Transverse colon (tissue), 4 donors: ENCODE measurements around the gene NOM1. TPM values are rescaled to one million over a fixed set of nuclear protein-coding genes. Genes with fewer than 3 reads are reported as not detected.
"Not testable (repeated sequence)": the region's sequence is repeated elsewhere in the genome, so short reads cannot be mapped to it uniquely, and the experiment has no call there.

Experiments used
- DNase-seq: peaks from one replicate; pipeline ENCODE4 v3.0.0-alpha.2; 2019
- H3K27ac ChIP-seq, 4 donors: fragments of 200-600 bp; sonication (generic); 2 replicates each; pipeline ENCODE4 v1.5.1; 2016 to 2018; ENCODE audit warnings: inconsistent platforms in 4 of 4
- H3K27me3 ChIP-seq: fragments of 200-600 bp; sonication (generic); 2 replicates; pipeline ENCODE4 v1.5.1; 2017; ENCODE audit warnings: inconsistent platforms
- H3K36me3 ChIP-seq, 4 donors: fragments of 200-600 bp; sonication (generic); 2 replicates each; pipeline ENCODE4 v1.5.1; 2017 to 2019; ENCODE audit warnings: inconsistent platforms in 4 of 4
- H3K4me1 ChIP-seq, 4 donors: fragments of 200-600 bp; sonication (generic); 2 replicates each; pipeline ENCODE4 v1.5.1; 2017 to 2020; ENCODE audit warnings: inconsistent platforms in 4 of 4
- H3K4me3 ChIP-seq, 4 donors: fragments of 200-600 bp; sonication (generic); 1 replicate in 1 of 4; 2 replicates in 3 of 4; pipeline versions ENCODE4 v1.5.1 to v1.6.1; 2017 to 2019; ENCODE audit warnings: inconsistent platforms in 4 of 4
- H3K9me3 ChIP-seq, 2 donors: fragments of 200-600 bp; sonication (generic); 2 replicates each; pipeline ENCODE4 v1.5.1; 2017 to 2019; ENCODE audit warnings: inconsistent platforms in 2 of 2
- EP300 ChIP-seq: sonication (generic); formaldehyde crosslinking; IDR thresholded peaks from one replicate; pipeline ENCODE4 v1.6.1; 2017; ENCODE audit warnings: antibody characterized with exemption, low read depth
- POLR2A ChIP-seq: fragments of 450-650 bp; IDR thresholded peaks from one replicate; pipeline ENCODE4 v1.6.1; 2016; ENCODE audit warnings: antibody characterized with exemption, mild to moderate bottlenecking, moderate library complexity
- POLR2AphosphoS5 ChIP-seq, 3 donors: sonication (generic); formaldehyde crosslinking; IDR thresholded peaks; one replicate each; pipeline ENCODE4 v1.6.1; 2016; ENCODE audit warnings: antibody characterized with exemption in 3 of 3
- WGBS, 2 donors: methylation state at CpG; one replicate each; pipeline ENCODE4 v1.1.5; 2018; ENCODE audit warnings: low coverage in 1 of 2; 5-methylcytosine and 5-hydroxymethylcytosine counted together
- in situ Hi-C, 4 donors: fragments of 200-750 bp; cut with MboI; loops; one replicate each; pipeline versions ENCODE4 v1.15.0 to v1.15.1; 2017; ENCODE audit warnings: low sequenced_read_pairs in 3 of 4, low pct_ligation_motif_present in 1 of 4, low pct_unique_long_range_greater_than_20kb in 1 of 4
- intact Hi-C: fragments of 100-400 bp; cut with DNase I; formaldehyde crosslinking; loops from one replicate; pipeline ENCODE4 v1.15.1; 2023; ENCODE audit warnings: low total_unique reads
- total RNA-seq, 4 donors: library from RNA; depleted of rRNA; stranded (reverse); fragments of >200 nt; gene quantifications; one replicate each; pipeline ENCODE4 v1.1.0, GENCODE V29; 2016
- TF ChIP-seq, protein P1 (sequence below), 5 experiments: fragments of 200-600 bp in 3 of 5; fragments of 450-650 bp in 2 of 5; sonication (generic) in 3 of 5; IDR thresholded peaks; 1 replicate in 2 of 5; 2 replicates in 3 of 5; pipeline ENCODE4 v1.5.1; 2016 to 2017; ENCODE audit warnings: antibody characterized with exemption in 5 of 5, inconsistent platforms in 3 of 5, mild to moderate bottlenecking in 2 of 5, moderate library complexity in 1 of 5

The NOM1 gene
- total RNA-seq, 4 donors from 2014 or later = 6.6 to 22.4 (median 15.2) TPM

- Histone ChIP-seq H3K36me3 (no peaks in the 10 kb centered on the region), H3K27me3 (no peaks in the 10 kb centered on the region), H3K4me3 (no peak overlapping the region), H3K27ac (peak overlapping the region; percentile 24 to 47 (median 37)), H3K4me1 (peaks cover 0 to 4% (median 0%) of the 10 kb centered on the region in 4 donors), H3K9me3 (no peaks in the 10 kb centered on the region)
- TF ChIP-seq POLR2AphosphoS5 (IDR thresholded peaks at IDR 0.05) = no peak
- TF ChIP-seq, protein P1, sequence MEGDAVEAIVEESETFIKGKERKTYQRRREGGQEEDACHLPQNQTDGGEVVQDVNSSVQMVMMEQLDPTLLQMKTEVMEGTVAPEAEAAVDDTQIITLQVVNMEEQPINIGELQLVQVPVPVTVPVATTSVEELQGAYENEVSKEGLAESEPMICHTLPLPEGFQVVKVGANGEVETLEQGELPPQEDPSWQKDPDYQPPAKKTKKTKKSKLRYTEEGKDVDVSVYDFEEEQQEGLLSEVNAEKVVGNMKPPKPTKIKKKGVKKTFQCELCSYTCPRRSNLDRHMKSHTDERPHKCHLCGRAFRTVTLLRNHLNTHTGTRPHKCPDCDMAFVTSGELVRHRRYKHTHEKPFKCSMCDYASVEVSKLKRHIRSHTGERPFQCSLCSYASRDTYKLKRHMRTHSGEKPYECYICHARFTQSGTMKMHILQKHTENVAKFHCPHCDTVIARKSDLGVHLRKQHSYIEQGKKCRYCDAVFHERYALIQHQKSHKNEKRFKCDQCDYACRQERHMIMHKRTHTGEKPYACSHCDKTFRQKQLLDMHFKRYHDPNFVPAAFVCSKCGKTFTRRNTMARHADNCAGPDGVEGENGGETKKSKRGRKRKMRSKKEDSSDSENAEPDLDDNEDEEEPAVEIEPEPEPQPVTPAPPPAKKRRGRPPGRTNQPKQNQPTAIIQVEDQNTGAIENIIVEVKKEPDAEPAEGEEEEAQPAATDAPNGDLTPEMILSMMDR (IDR thresholded peaks at IDR 0.05) = no peak
- TF ChIP-seq EP300 = no peak
- TF ChIP-seq POLR2A = no peak
- intact Hi-C loops (no loop called here), in situ Hi-C loops (loop anchor here in 1 of 4 donors (10.0 kb wide), 1 partner anchor 57 kb away; no protein-coding TSS in a partner anchor)
- 62 to 91% methylated on average over 4 of the region's 4 CpGs for WGBS, 2 donors
- no peak for DNase-seq
Measured at GRCh38 chr7:156907656-156908055, 41.9 kb upstream of the NOM1 start.

DNA sequence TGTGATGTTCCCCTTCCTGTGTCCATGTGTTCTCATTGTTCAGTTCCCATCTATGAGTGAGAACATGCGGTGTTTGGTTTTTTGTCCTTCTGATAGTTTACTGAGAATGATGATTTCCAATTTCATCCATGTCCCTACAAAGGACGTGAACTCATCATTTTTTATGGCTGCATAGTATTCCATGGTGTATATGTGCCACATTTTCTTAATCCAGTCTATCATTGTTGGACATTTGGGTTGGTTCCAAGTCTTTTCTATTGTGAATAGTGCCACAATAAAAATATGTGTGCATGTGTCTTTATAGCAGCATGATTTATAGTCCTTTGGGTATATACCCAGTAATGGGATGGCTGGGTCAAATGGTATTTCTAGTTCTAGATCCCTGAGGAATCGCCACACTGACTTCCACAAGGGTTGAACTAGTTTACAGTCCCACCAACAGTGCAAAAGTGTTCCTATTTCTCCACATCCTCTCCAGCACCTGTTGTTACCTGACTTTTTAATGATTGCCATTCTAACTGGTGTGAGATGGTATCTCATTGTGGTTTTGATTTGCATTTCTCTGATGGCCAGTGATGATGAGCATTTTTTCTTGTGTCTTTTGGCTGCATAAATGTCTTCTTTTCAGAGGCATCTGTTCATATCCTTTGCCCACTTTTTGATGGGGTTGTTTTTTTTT, 39.8 kb upstream of the NOM1 start:
- DNase-seq, intact Hi-C loops, H3K36me3 ChIP-seq, H3K4me3 ChIP-seq, H3K27ac ChIP-seq, H3K9me3 ChIP-seq, H3K27me3 ChIP-seq, H3K4me1 ChIP-seq: not testable (repeated sequence)
- 82% methylated on average over 3 of the region's 3 CpGs; no CpG with 5 or more reads in 1 of the 2 donors for WGBS, 2 donors
- in situ Hi-C loops = loop anchor here in 1 of 4 donors (10.0 kb wide), 1 partner anchor 55 kb away; no protein-coding TSS in a partner anchor

DNA sequence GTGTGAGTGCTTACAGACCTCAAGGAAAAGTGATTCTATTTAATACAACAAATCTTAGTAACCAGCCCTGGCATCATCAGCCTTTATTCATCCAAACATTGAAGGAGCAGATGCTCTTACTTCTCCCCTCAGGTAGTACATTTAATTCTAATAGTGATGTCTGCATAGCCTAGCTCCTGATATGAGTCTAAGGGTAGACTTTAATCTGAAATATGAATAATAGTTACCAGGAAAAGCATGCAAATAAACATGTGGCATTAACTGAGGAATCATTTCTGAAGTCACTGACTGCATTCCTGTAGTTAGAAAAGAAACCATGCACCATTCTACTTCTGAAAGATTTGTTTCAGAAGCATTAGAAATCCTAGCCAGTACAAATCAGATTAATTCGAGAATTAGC, 30.9 kb upstream of the NOM1 start:
- no peaks in the 10 kb centered on the region for H3K4me1 ChIP-seq
- H3K4me3 ChIP-seq = no peak overlapping the region
- in situ Hi-C loops (no loop called here), intact Hi-C loops (no loop called here)
- no peak overlapping the region for H3K27ac ChIP-seq
- no peaks in the 10 kb centered on the region for H3K9me3 ChIP-seq
- TF ChIP-seq, protein P1 (IDR thresholded peaks at IDR 0.05) = no peak
- TF ChIP-seq EP300 = no peak
- no peak for TF ChIP-seq POLR2A
- TF ChIP-seq POLR2AphosphoS5 (IDR thresholded peaks at IDR 0.05) = no peak
- no peaks in the 10 kb centered on the region for H3K36me3 ChIP-seq
- no peak for DNase-seq
- peaks cover 17% of the 10 kb centered on the region for H3K27me3 ChIP-seq
- 44 to 50% methylated on average over 1 of the region's 1 CpG for WGBS, 2 donors

DNA sequence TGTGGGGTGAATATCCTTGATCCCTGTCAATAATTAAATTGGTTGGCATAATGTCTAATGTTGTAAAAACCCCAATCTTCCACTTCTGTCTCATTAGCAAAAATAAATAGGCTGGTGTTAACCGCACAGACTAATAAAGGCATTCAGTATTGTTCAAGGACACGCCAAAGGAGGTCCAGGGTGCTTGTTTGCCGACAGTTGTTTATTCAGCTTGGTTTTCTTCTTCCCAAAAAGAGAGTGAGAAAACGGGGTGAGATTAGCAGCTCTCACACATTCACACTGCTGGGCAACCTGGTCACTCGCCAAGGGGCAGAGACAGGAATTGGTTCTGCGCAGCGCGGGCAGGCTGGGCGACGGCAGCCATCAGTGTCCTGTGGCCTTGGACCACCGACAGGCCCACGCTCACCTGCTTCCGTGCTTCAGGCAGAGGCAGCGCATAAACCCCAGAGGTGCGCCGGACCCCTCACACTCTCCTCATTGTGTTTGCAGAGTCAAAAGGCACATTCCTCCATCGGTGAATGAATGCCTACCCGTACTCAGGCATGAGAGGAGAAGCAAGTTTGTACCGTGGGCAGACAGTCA, 30.3 kb upstream of the NOM1 start:
- Histone ChIP-seq H3K4me1 (no peaks in the 10 kb centered on the region), H3K27ac (no peak overlapping the region), H3K27me3 (peaks cover 17% of the 10 kb centered on the region), H3K4me3 (no peak overlapping the region), H3K9me3 (no peaks in the 10 kb centered on the region), H3K36me3 (no peaks in the 10 kb centered on the region)
- TF ChIP-seq, protein P1 (IDR thresholded peaks at IDR 0.05) = no peak
- TF ChIP-seq POLR2A (no peak), EP300 (no peak), POLR2AphosphoS5 (IDR thresholded peaks at IDR 0.05) (no peak)
- intact Hi-C loops = no loop called here
- in situ Hi-C loops = no loop called here
- WGBS, 2 donors = 75 to 87% methylated on average over 6 to 19 of the region's 19 CpGs
- no peak for DNase-seq
